ENCODE data around the gene BASP1.

Gene BASP1

GRCh38 chr5:17325770-17326599 lies 108.6 kb downstream of the BASP1 start:
- DNase-seq (ENCODE audit: insufficient read length, low spot score) (no peak), FAIRE-seq (no peak)
- TF ChIP-seq SPI1 (IDR thresholded peaks at IDR 0.05; ENCODE audit: low read depth, low read length) = no peak
- TF ChIP-seq PAX5 (IDR thresholded peaks at IDR 0.05; ENCODE audit: insufficient read depth, low read length, severe bottlenecking) = no peak
- TF ChIP-seq POU2F2 (IDR thresholded peaks at IDR 0.05; ENCODE audit: low read depth, low read length) = no peak
- no peak for TF ChIP-seq POLR2A (IDR thresholded peaks at IDR 0.05; ENCODE audit: low read depth, low read length)
- TF ChIP-seq POLR2AphosphoS5 (IDR thresholded peaks at IDR 0.05; ENCODE audit: low read depth, low read length) = no peak
- no peak for TF ChIP-seq TAF1 (IDR thresholded peaks at IDR 0.05; ENCODE audit: low read depth, low read length)
